Fibroblast of mammary gland (primary cell): ENCODE data around the gene UACA.

Source experiments
- DNase-seq: peaks from one replicate; pipeline ENCODE4 v3.0.0-alpha.2; 2010; ENCODE audit warnings: low read depth
- H3K4me3 ChIP-seq: 2 replicates; pipeline ENCODE4 v1.5.1; 2011; ENCODE audit warnings: low read depth, mild to moderate bottlenecking, low read length, moderate library complexity; ENCODE audit not compliant: control insufficient read depth
- CTCF ChIP-seq: conservative IDR thresholded peaks from 2 replicates; pipeline ENCODE4 v1.5.1; 2011; ENCODE audit warnings: low read depth, low read length, inconsistent platforms; ENCODE audit not compliant: control insufficient read depth, insufficient read depth

UACA gene

GRCh38 chr15:70702584-70702983, 60.8 kb downstream of the UACA start:
- TF ChIP-seq CTCF: no peak
- no peak for DNase-seq

GRCh38 chr15:70701891-70702568, 61.3 kb downstream of the UACA start:
- TF ChIP-seq CTCF: no peak
- DNase-seq: peak; percentile 76
- peak overlapping the region; percentile 36 for H3K4me3 ChIP-seq

More at GRCh38 chr15:70702584-70702983, 60.8 kb downstream of the UACA start:
- H3K4me3 ChIP-seq: no peak overlapping the region

GRCh38 chr15:70701171-70701570, 62.2 kb downstream of the UACA start:
- TF ChIP-seq CTCF: no peak
- no peak overlapping the region for H3K4me3 ChIP-seq
- no peak for DNase-seq

GRCh38 chr15:70699890-70700289, 63.5 kb downstream of the UACA start:
- no peak overlapping the region for H3K4me3 ChIP-seq
- DNase-seq: no peak
- no peak for TF ChIP-seq CTCF

- no peak for TF ChIP-seq CTCF
- no peak overlapping the region for H3K4me3 ChIP-seq
- DNase-seq: no peak
Measured at GRCh38 chr15:70698836-70699390, 64.4 kb downstream of the UACA start.

- TF ChIP-seq CTCF: no peak
- DNase-seq: no peak
- no peak overlapping the region for H3K4me3 ChIP-seq
Measured at GRCh38 chr15:70698426-70698825, 64.9 kb downstream of the UACA start.
